ENCODE data around the gene LAMC1.

GRCh38 chr1:183094351-183094750 lies 71.1 kb downstream of the LAMC1 start:
- TF ChIP-seq CTCF (IDR thresholded peaks at IDR 0.05), result no peak
- TF ChIP-seq POLR2A (IDR thresholded peaks at IDR 0.05), result no peak

Data from body of pancreas (tissue), 4 donors.